PC-9 (cell line): ENCODE data around the gene MAN1C1. TPM values are rescaled to one million over a fixed set of nuclear protein-coding genes. Genes with fewer than 3 reads are reported as not detected.

ENCODE experiments used
- BruUV-seq: library from RNA; stranded (reverse); fragments of 400-500 nt; replicated peaks from 2 replicates; lab custom pipeline; 2021; lab: Mats Ljungman, UMichigan
- CTCF ChIA-PET: fragments of 300-600 bp; sonication (Branson Sonifier 250); formaldehyde crosslinking; loops from one replicate; lab custom pipeline; 2022; ENCODE audit warnings: antibody characterized with exemption; lab: Charles Lee
- POLR2A ChIA-PET: fragments of 300-600 bp; sonication (Branson Sonifier 250); formaldehyde crosslinking; loops from one replicate; lab custom pipeline; 2022; ENCODE audit warnings: antibody characterized with exemption; ENCODE audit not compliant: unreplicated experiment; lab: Charles Lee
- DNase-seq, 2 experiments: peaks; one replicate each; pipeline versions ENCODE4 v3.0.0 to v3.0.0-alpha.2; 2015 to 2022; ENCODE audit warnings: mixed read lengths in 1 of 2
- H2AFZ ChIP-seq: fragments of 200-600 bp; sonication (generic); 2 replicates; pipeline ENCODE4 v1.8.1; 2017; ENCODE audit warnings: antibody characterized with exemption
- H3F3A ChIP-seq: fragments of 200-600 bp; sonication (generic); 2 replicates; pipeline ENCODE4 v1.8.1; 2017; ENCODE audit warnings: antibody characterized with exemption, mild to moderate bottlenecking, low read depth; ENCODE audit not compliant: insufficient read depth
- H3K27ac ChIP-seq: fragments of 200-600 bp; sonication (generic); 2 replicates; pipeline ENCODE4 v1.6.1; 2016; ENCODE audit warnings: mixed run types
- H3K27me3 ChIP-seq: fragments of 200-600 bp; sonication (generic); 2 replicates; pipeline ENCODE4 v1.6.1; 2016; ENCODE audit warnings: low read depth, mixed run types; ENCODE audit not compliant: insufficient read depth
- H3K36me3 ChIP-seq: fragments of 200-600 bp; sonication (generic); 2 replicates; pipeline ENCODE4 v1.6.1; 2016; ENCODE audit warnings: low read depth, mixed run types
- H3K4me1 ChIP-seq: fragments of 200-600 bp; sonication (generic); replicated peaks from 2 replicates; pipeline ENCODE4 v1.6.1; 2016; ENCODE audit warnings: mixed run types; ENCODE audit not compliant: insufficient read depth
- H3K4me2 ChIP-seq: fragments of 200-600 bp; sonication (generic); 2 replicates; pipeline ENCODE4 v1.6.1; 2017; ENCODE audit warnings: mixed run types
- H3K4me3 ChIP-seq: fragments of 200-600 bp; sonication (generic); 2 replicates; pipeline ENCODE4 v1.6.1; 2016; ENCODE audit warnings: mixed run types
- H3K79me2 ChIP-seq: fragments of 200-600 bp; sonication (generic); 2 replicates; pipeline ENCODE4 v1.6.1; 2017; ENCODE audit warnings: low read depth, mixed run types
- H3K9me2 ChIP-seq: fragments of 200-600 bp; sonication (generic); 2 replicates; pipeline ENCODE4 v1.8.1; 2017; ENCODE audit warnings: mild to moderate bottlenecking; ENCODE audit not compliant: insufficient read depth
- H3K9me3 ChIP-seq: fragments of 200-600 bp; sonication (generic); 2 replicates; pipeline ENCODE4 v1.8.1; 2016; ENCODE audit warnings: low read depth; ENCODE audit not compliant: insufficient read depth
- H4K20me1 ChIP-seq: fragments of 200-600 bp; sonication (generic); 2 replicates; pipeline ENCODE4 v1.8.1; 2017; ENCODE audit not compliant: insufficient read depth
- EZH2 ChIP-seq: fragments of 200-600 bp; sonication (generic); IDR thresholded peaks from 2 replicates; pipeline ENCODE4 v1.8.0; 2017; ENCODE audit warnings: antibody characterized with exemption, low read depth
- intact Hi-C: fragments of 100-400 bp; cut with micrococcal nuclease; formaldehyde crosslinking; loops from one replicate; pipeline ENCODE4 v1.10.0; 2022; ENCODE audit not compliant: unreplicated experiment
- total RNA-seq: library from RNA; stranded (reverse); gene quantifications from 2 replicates; pipeline ENCODE4 v1.2.3, GENCODE V29; 2021
- TF ChIP-seq, protein P1 (sequence below): fragments of 200-600 bp; sonication (generic); conservative IDR thresholded peaks from 2 replicates; pipeline ENCODE4 v1.6.1; 2017; ENCODE audit warnings: mixed run types, antibody characterized with exemption, mild to moderate bottlenecking, moderate library complexity

The MAN1C1 gene
- total RNA-seq, 1 experiment from 2014 or later = 0.41 TPM

DNA sequence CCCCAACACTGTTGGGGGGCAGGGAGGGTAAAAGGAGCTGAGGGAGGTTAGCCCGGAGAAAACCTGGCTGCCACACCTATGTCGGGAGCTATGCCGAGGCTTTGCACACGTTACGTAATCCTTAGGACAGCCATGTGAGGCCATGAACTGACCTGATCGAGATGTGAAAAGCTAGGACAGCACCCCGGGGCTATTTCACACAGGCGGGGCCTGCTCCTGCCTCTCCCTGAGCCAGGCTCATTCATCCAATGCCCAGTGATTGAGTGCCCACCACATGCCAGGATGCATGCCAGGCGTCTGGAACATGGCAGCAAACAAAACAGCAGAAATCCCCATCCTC lies 43.0 kb upstream of the MAN1C1 start:
- TF ChIP-seq, protein P1, sequence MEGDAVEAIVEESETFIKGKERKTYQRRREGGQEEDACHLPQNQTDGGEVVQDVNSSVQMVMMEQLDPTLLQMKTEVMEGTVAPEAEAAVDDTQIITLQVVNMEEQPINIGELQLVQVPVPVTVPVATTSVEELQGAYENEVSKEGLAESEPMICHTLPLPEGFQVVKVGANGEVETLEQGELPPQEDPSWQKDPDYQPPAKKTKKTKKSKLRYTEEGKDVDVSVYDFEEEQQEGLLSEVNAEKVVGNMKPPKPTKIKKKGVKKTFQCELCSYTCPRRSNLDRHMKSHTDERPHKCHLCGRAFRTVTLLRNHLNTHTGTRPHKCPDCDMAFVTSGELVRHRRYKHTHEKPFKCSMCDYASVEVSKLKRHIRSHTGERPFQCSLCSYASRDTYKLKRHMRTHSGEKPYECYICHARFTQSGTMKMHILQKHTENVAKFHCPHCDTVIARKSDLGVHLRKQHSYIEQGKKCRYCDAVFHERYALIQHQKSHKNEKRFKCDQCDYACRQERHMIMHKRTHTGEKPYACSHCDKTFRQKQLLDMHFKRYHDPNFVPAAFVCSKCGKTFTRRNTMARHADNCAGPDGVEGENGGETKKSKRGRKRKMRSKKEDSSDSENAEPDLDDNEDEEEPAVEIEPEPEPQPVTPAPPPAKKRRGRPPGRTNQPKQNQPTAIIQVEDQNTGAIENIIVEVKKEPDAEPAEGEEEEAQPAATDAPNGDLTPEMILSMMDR = no peak
- ChIA-PET POLR2A (interaction anchor here (0.6 to 0.7 kb wide), 4 partner anchors 35 to 553 kb away, joined by 3 to 8 read pairs (median 4); no protein-coding TSS in a partner anchor), CTCF (interaction anchor here (0.5 to 0.8 kb wide), 3 partner anchors 36 to 527 kb away, joined by 3 to 4 read pairs (median 3); no protein-coding TSS in a partner anchor)
- Histone ChIP-seq H4K20me1 (no peaks in the 10 kb centered on the region), H3K9me3 (no peaks in the 10 kb centered on the region), H3K4me3 (no peak overlapping the region; the same call in 1 of the 2 replicates), H3K9me2 (no peaks in the 10 kb centered on the region), H3F3A (peaks cover 36% of the 10 kb centered on the region), H2AFZ (0 out of 2 replicates have a peak overlapping the region, but pooled peaks have one; percentile 45), H3K4me1 (peaks cover 51% of the 10 kb centered on the region), H3K79me2 (no peaks in the 10 kb centered on the region), H3K27ac (peak overlapping the region; percentile 55), H3K36me3 (no peaks in the 10 kb centered on the region), H3K4me2 (peak overlapping the region; percentile 71), H3K27me3 (no peaks in the 10 kb centered on the region)
- peak; percentile 82 to 84 for DNase-seq
- no TSS peak for BruUV-seq
- intact Hi-C loops = loop anchor here (5.0 kb wide), 1 partner anchor 34 kb away; no protein-coding TSS in a partner anchor

DNA sequence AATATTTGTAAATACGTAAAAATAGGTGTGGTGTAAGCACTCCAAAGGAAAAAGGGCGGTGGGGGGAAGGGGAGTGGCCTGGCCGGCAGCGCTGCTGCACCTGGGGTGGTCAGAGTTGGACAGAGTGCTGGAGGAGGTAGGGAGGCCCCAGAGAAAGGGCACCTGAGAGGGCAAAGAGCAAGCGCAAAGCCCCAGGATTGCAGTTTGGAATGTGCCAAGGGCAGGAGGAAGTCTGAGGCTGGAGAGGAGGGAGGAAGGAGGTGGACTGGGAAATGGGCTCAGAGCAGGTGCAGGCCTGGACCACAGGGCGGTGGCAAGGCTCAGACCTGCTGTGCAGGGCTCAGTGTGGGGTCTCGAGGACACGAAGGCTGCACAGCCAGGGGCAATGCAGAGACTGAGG lies 42.6 kb upstream of the MAN1C1 start:
- H3K4me2 ChIP-seq = peak overlapping the region; percentile 71
- no peaks in the 10 kb centered on the region for H3K9me2 ChIP-seq
- intact Hi-C loops = loop anchor here (5.0 kb wide), 1 partner anchor 33 kb away; no protein-coding TSS in a partner anchor
- H3F3A ChIP-seq = peaks cover 32% of the 10 kb centered on the region
- H3K27ac ChIP-seq = peak overlapping the region; percentile 55
- H3K27me3 ChIP-seq = no peaks in the 10 kb centered on the region
- H3K36me3 ChIP-seq = no peaks in the 10 kb centered on the region
- no peaks in the 10 kb centered on the region for H3K9me3 ChIP-seq
- DNase-seq = peak; percentile 50 to 63
- H3K4me1 ChIP-seq = peaks cover 47% of the 10 kb centered on the region
- H3K79me2 ChIP-seq = no peaks in the 10 kb centered on the region
- ChIA-PET POLR2A (interaction anchor here (0.6 to 0.7 kb wide), 2 partner anchors 35 to 553 kb away, joined by 3 to 4 read pairs; no protein-coding TSS in a partner anchor), CTCF (interaction anchor here (0.5 to 0.7 kb wide), 2 partner anchors 203 to 528 kb away, joined by 3 read pairs; no protein-coding TSS in a partner anchor)
- H2AFZ ChIP-seq = 0 out of 2 replicates have a peak overlapping the region, but pooled peaks have one; percentile 45
- TF ChIP-seq, protein P1 = no peak
- no peak for TF ChIP-seq EZH2
- no peak overlapping the region; the same call in 1 of the 2 replicates for H3K4me3 ChIP-seq
- H4K20me1 ChIP-seq = no peaks in the 10 kb centered on the region
- BruUV-seq = no TSS peak

DNA sequence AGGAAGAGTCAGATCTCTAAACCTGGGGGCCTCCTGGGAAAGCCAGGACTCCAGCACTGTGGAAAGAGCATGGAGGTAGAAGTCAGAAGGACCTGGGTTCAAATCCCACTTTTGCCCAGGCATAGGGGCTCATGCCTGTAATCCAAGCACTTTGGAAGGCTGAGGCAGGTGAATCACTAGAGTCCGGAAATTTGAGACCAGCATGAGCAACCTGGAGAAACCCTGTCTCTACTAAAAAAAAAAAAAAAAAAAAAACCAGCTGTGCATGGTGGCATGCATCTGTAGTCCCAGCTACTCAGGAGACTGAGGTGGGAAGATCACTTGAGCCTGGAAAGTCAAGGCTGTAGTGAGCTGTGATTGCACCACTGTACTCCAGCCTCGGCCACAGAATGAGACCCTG lies 41.4 kb upstream of the MAN1C1 start:
- DNase-seq = peak in 1 of 2 experiments; percentile 52
- Histone ChIP-seq H2AFZ (no peak overlapping the region), H3K36me3 (no peaks in the 10 kb centered on the region), H3F3A (peaks cover 22% of the 10 kb centered on the region), H3K4me1 (peaks cover 35% of the 10 kb centered on the region), H3K27ac (no peak overlapping the region), H3K9me3 (no peaks in the 10 kb centered on the region), H4K20me1 (no peaks in the 10 kb centered on the region), H3K9me2 (no peaks in the 10 kb centered on the region), H3K27me3 (no peaks in the 10 kb centered on the region), H3K79me2 (no peaks in the 10 kb centered on the region), H3K4me3 (no peak overlapping the region), H3K4me2 (0 out of 2 replicates have a peak overlapping the region, but pooled peaks have one; percentile 13)
- BruUV-seq = no TSS peak
- CTCF ChIA-PET = no interaction called here
- POLR2A ChIA-PET = interaction anchor here (0.6 kb wide), 2 partner anchors 12 to 65 kb away, joined by 8 to 12 read pairs; no protein-coding TSS in a partner anchor
- intact Hi-C loops = no loop called here
- TF ChIP-seq, protein P1 = no peak
- no peak for TF ChIP-seq EZH2
